Suppressor macrophage treated with lipopolysaccharide for 1 hour (primary cell): ENCODE data around the gene KLF4.
A peak's percentile ranks its signal among the peaks of the same experiment; 100 is the strongest.

ENCODE experiments used
- DNase-seq, 3 donors: peaks; one replicate each; pipeline ENCODE4 v3.0.0-alpha.2; 2020 to 2022

KLF4 gene

DNA sequence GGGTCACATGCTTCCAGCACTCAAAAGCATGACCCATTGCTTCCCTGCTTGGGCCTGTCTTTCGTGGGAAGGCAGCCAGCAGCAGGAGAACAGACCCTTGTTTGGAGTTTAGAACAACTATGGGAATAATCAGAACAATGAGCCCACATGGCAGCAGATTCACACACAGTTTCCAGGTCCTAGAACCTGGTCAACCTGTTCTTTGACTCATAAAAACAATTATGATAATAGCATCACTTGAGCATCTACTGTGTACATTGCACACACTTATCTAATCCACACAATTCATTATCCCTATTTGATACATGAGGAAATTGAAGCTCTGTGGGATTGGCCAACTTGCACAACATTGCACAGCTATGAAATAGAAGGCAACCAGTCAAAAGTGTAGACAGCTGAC, 41.7 kb downstream of the KLF4 start:
- DNase-seq: no peak

DNA sequence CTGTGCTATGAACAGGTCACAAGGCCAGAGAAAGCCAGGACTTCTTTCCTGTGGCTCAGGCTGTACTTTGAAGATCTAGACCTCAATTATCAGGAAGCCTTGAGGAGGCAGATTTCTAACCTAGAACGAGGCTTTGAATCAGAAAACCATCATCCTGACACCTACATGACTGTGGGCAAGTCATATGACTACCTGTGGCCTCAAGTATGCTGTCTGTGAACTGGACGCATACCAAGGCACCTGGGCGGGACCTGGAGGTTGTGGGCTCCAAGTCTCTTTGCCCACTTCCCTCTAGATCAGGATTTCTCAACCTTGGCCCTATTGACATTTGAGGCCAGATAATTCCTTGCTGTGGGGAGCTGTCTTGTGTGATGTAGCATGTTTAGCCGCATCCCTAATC, 42.5 kb downstream of the KLF4 start:
- no peak for DNase-seq

DNA sequence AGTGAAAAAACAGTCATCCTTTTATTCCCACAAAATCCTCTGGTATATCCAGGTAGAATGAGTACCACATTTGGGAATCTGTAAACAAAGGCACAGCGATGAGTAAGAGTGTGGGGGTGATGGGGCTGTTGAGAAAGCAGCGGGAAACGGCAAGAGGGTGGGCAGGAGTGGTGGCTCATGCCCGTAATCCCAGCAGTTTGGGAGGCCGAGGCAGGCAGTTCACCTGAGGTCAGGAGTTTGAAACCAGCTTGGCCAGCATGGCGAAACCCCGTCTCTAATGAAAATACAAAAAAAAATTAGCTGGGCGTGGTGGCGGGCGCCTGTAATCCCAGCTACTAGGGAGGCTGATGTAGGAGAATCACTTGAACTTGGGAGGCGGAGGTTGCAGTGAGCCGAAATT, 43.1 kb downstream of the KLF4 start:
- DNase-seq: no peak

DNA sequence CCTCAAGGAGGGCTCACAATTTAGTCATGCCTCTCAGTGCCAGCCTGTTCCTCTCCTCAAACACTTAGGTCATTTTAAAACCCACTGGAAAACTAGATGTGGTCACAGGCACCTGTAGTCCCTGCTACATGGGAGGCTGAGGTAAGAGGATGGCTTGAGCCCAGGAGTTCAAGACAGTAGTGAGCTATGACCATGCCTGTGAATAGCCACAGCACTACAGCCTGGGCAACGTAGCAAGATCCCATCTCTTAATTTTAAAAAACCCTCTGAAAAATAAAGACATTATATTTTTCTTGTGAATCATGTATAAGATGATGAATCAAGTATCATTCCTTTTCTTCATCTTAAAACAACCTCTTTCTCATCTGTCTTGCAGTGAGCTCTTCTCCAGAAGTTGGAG, 45.8 kb downstream of the KLF4 start:
- no peak for DNase-seq

DNA sequence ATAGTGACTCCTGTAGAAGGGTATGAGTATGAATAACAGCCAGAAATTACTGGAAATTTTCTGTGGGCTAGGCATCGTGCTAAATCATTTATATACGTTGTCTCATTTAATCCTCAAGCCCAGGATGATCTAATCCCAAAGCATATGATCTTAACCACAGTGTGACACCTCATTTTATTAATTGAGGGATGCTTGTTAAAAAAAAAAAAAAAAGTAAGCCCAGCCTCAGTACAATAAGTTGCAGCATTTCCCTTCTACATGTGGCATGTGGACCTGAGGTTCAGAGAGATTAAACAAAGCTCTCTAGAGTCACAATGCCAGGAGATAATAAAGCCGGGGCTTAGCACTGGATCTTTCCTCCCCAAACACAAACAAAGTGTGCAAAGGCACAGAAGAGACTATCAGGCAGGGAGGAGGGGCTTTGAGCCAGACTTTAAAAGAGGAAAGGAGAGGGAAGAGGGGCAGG, 49.5 kb downstream of the KLF4 start:
- peak in 1 of 3 donors; percentile 27 for DNase-seq

DNA sequence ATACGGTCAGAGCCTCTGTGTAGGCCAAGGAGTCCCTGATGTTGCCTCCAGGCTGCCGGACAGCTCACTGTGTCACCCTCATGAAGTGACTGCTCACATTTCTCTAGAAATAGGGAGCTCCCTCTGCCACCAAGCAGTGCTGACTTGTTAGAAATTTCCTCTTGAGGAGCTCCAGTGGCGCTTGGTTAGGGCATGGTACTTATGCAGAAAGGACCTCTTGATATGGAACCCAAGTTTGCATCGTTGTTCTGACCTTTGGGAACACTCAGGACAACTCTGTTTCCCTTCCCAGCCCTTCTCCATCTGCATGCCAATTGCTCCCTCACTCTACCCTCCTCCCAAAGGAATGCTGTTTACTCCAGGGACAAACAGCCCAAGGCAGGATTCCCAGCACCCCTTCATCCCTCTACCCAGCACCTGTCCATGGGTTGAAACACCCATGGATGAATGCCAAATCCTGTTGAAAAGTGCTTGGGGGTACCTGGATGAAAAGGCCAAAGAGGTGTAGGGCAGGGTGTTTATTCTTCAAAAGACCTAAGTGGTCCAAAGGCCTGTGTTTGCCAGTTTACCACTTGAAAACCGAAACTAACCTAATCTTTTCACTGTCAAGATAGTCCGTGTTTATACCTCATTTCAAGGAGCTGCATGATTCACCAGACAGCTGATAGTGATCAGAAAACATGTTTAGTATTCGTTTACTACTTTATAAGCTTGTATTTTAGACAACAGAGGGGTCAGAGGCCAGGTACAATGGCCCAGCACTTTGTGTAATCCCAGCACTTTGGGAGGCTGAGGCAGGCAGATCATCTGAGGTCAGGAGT, 51.1 kb downstream of the KLF4 start:
- DNase-seq: no peak

DNA sequence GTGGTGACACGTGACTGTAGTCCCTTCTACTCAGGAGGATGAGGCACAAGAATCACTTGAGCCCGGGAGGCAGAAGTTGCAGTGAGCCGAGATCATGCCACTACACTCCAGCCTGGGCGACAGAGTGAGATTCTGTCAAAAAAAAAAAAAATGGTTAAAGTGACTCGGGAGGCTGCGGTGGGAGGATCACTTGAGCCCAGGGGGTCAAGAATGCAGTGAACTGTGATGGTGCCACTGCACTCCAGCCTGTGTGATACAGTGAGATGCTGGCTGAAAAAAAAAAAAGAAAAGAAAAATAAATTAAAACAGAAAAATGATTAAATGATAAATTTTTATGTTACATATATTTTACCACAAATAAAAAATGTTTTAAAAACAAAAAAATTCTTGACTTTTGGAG, 51.9 kb downstream of the KLF4 start:
- DNase-seq: no peak

DNA sequence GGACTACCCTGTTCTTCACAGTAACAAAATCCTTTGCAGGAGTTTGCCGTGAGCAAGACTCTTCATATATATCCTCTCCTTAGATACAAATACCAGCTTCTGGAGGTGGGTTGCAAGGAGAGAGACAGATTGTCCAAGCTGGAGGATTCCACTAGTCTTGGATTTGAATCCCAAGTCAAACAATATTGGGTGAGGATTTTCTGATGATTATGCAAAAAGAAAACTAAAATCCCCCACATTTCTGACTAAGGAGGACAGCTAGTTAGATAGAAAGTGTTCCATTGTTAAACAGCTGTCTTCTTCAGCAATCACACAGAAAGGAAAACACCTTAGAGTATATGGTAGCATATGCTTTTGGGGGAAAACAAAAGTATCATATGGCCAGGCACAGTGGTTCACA, 54.2 kb downstream of the KLF4 start:
- no peak for DNase-seq
